CD4-positive, alpha-beta memory T cell (primary cell): ENCODE results near the gene AMTN. TPM values are rescaled to one million over a fixed set of nuclear protein-coding genes. Genes with fewer than 3 reads are reported as not detected.

Source experiments
- CTCF ChIA-PET: fragments of 350-600 bp; sonication (Branson Sonifier 250); formaldehyde crosslinking; loops from one replicate; lab custom pipeline; 2021; ENCODE audit warnings: inconsistent platforms; ENCODE audit not compliant: partially characterized antibody; lab: Charles Lee
- POLR2A ChIA-PET: fragments of 350-600 bp; sonication (Branson Sonifier 250); formaldehyde crosslinking; loops from one replicate; lab custom pipeline; 2021; ENCODE audit not compliant: partially characterized antibody; lab: Charles Lee
- DNase-seq, 5 donors: peaks; one replicate each; pipeline versions ENCODE4 v3.0.0 to v3.0.0-alpha.2; 2020 to 2022; ENCODE audit warnings: mixed read lengths in 1 of 5
- H3K27ac ChIP-seq: one replicate; pipeline ENCODE4 v1.7.0; 2013; ENCODE audit warnings: low read depth, low read length
- H3K27me3 ChIP-seq: 2 replicates; pipeline ENCODE4 v1.7.0; 2013; ENCODE audit warnings: mild to moderate bottlenecking, low read length, moderate library complexity; ENCODE audit not compliant: insufficient read depth
- H3K36me3 ChIP-seq: 2 replicates; pipeline ENCODE4 v1.7.0; 2013; ENCODE audit warnings: mild to moderate bottlenecking, low read length, moderate library complexity; ENCODE audit not compliant: insufficient read depth
- H3K4me1 ChIP-seq: 2 replicates; pipeline ENCODE4 v1.7.0; 2013; ENCODE audit warnings: mild to moderate bottlenecking, low read length, moderate library complexity; ENCODE audit not compliant: insufficient read depth
- H3K4me3 ChIP-seq, 2 donors: one replicate each; pipeline ENCODE4 v1.7.0; 2013; ENCODE audit warnings: low read length in 2 of 2, mild to moderate bottlenecking in 1 of 2
- H3K9me3 ChIP-seq, 2 donors: one replicate each; pipeline ENCODE4 v1.7.0; 2013; ENCODE audit warnings: low read length in 2 of 2, control low read depth in 1 of 2; ENCODE audit not compliant: control insufficient read depth in 1 of 2
- H3K27ac Mint-ChIP-seq, 7 donors: one replicate each; pipeline ENCODE4 v1.8.0; 2020 to 2021; ENCODE audit warnings: mixed read lengths in 7 of 7, mild to moderate bottlenecking in 6 of 7, inconsistent platforms in 3 of 7, moderate library complexity in 3 of 7
- H3K27me3 Mint-ChIP-seq, 2 donors: one replicate each; pipeline ENCODE4 v1.8.0; 2020 to 2021; ENCODE audit warnings: mixed read lengths in 2 of 2
- H3K36me3 Mint-ChIP-seq, 2 donors: one replicate each; pipeline ENCODE4 v1.8.0; 2020 to 2021; ENCODE audit warnings: mixed read lengths in 2 of 2, inconsistent platforms in 1 of 2, mild to moderate bottlenecking in 1 of 2
- H3K4me1 Mint-ChIP-seq, 4 donors: one replicate each; pipeline ENCODE4 v1.8.0; 2020 to 2021; ENCODE audit warnings: mixed read lengths in 4 of 4, mild to moderate bottlenecking in 1 of 4
- H3K4me3 Mint-ChIP-seq, 8 donors: one replicate each; pipeline ENCODE4 v1.8.0; 2020 to 2021; ENCODE audit warnings: mixed read lengths in 8 of 8, mild to moderate bottlenecking in 7 of 8, moderate library complexity in 6 of 8, inconsistent platforms in 3 of 8
- H3K9me3 Mint-ChIP-seq, 8 donors: one replicate each; pipeline ENCODE4 v1.8.0; 2020 to 2021; ENCODE audit warnings: mixed read lengths in 8 of 8, mild to moderate bottlenecking in 5 of 8, inconsistent platforms in 3 of 8, moderate library complexity in 1 of 8
- intact Hi-C: fragments of 100-400 bp; cut with micrococcal nuclease; formaldehyde crosslinking; loops from one replicate; pipeline ENCODE4 v1.15.1; 2023
- polyA plus RNA-seq, 2 donors: library from polyadenylated mRNA; unstranded; fragments of 300-500 nt; fragmentation: Illumina TruSeq; gene quantifications; one replicate each; pipeline ENCODE4 v1.2.3, GENCODE V29; 2021
- total RNA-seq, 2 experiments: library from RNA; stranded (reverse); gene quantifications; one replicate each; pipeline ENCODE4 v1.2.3, GENCODE V29; 2021

The AMTN gene
- total and polyA plus RNA-seq, 4 experiments from 2014 or later, result not detected

- Histone ChIP-seq H3K27me3 (no peaks in the 10 kb centered on the region), H3K4me3 (no peak overlapping the region), H3K9me3 (no peaks in the 10 kb centered on the region), H3K4me1 (no peaks in the 10 kb centered on the region), H3K36me3 (no peaks in the 10 kb centered on the region), H3K27ac (no peak overlapping the region)
- CTCF ChIA-PET, result interaction anchor here (1.1 to 1.7 kb wide), 3 partner anchors 12 to 817 kb away, joined by 3 to 4 read pairs (median 3); no protein-coding TSS in a partner anchor
- Mint-ChIP-seq H3K4me1 (no peaks in the 10 kb centered on the region), H3K27me3 (peaks cover 0 to 2% of the 10 kb centered on the region in 2 donors), H3K27ac (no peak overlapping the region), H3K4me3 (no peak overlapping the region), H3K9me3 (no peaks in the 10 kb centered on the region), H3K36me3 (no peaks in the 10 kb centered on the region)
- peak in 4 of 5 donors; percentile 19 to 46 (median 28) for DNase-seq
- intact Hi-C loops, result loop anchor here (1.0 to 10.0 kb wide), 3 partner anchors 682 to 1190 kb away; no protein-coding TSS in a partner anchor
- POLR2A ChIA-PET, result no interaction called here
Observed at GRCh38 chr4:70505151-70505748, 13.1 kb upstream of the AMTN start.

GRCh38 chr4:70508801-70509200 lies 9.6 kb upstream of the AMTN start:
- no peaks in the 10 kb centered on the region for H3K27me3 ChIP-seq
- CTCF ChIA-PET, result interaction anchor here (1.0 kb wide), 1 partner anchor 26 kb away, joined by 3 read pairs; no protein-coding TSS in a partner anchor
- Mint-ChIP-seq H3K4me3 (no peak overlapping the region), H3K27ac (no peak overlapping the region), H3K36me3 (no peaks in the 10 kb centered on the region), H3K4me1 (no peaks in the 10 kb centered on the region), H3K27me3 (peaks cover 0 to 7% of the 10 kb centered on the region in 2 donors), H3K9me3 (no peaks in the 10 kb centered on the region)
- H3K36me3 ChIP-seq, result no peaks in the 10 kb centered on the region
- DNase-seq, result no peak
- no peaks in the 10 kb centered on the region for H3K4me1 ChIP-seq
- no peaks in the 10 kb centered on the region for H3K9me3 ChIP-seq
- H3K4me3 ChIP-seq, result no peak overlapping the region
- H3K27ac ChIP-seq, result no peak overlapping the region
- intact Hi-C loops, result loop anchor here (10.0 kb wide), 1 partner anchor 1194 kb away; no protein-coding TSS in a partner anchor
- POLR2A ChIA-PET, result no interaction called here

GRCh38 chr4:70511365-70511764 lies 7.0 kb upstream of the AMTN start:
- no peaks in the 10 kb centered on the region for H3K9me3 ChIP-seq
- no peaks in the 10 kb centered on the region for H3K36me3 ChIP-seq
- ChIA-PET POLR2A (no interaction called here), CTCF (no interaction called here)
- Mint-ChIP-seq H3K36me3 (no peaks in the 10 kb centered on the region), H3K4me3 (no peak overlapping the region), H3K4me1 (no peaks in the 10 kb centered on the region), H3K9me3 (no peaks in the 10 kb centered on the region), H3K27me3 (peaks cover 1 to 9% of the 10 kb centered on the region in 2 donors), H3K27ac (no peak overlapping the region)
- H3K27me3 ChIP-seq, result no peaks in the 10 kb centered on the region
- no peak overlapping the region for H3K4me3 ChIP-seq
- no peaks in the 10 kb centered on the region for H3K4me1 ChIP-seq
- no peak for DNase-seq
- H3K27ac ChIP-seq, result no peak overlapping the region
- intact Hi-C loops, result no loop called here

- no peak overlapping the region for H3K27ac ChIP-seq
- Mint-ChIP-seq H3K27ac (no peak overlapping the region), H3K9me3 (no peaks in the 10 kb centered on the region), H3K36me3 (no peaks in the 10 kb centered on the region), H3K4me3 (no peak overlapping the region), H3K4me1 (no peaks in the 10 kb centered on the region), H3K27me3 (peaks cover 4 to 9% of the 10 kb centered on the region in 2 donors)
- no peak for DNase-seq
- H3K4me3 ChIP-seq, result no peak overlapping the region
- H3K27me3 ChIP-seq, result no peaks in the 10 kb centered on the region
- no peaks in the 10 kb centered on the region for H3K4me1 ChIP-seq
- no peaks in the 10 kb centered on the region for H3K9me3 ChIP-seq
- POLR2A ChIA-PET, result no interaction called here
- no peaks in the 10 kb centered on the region for H3K36me3 ChIP-seq
- CTCF ChIA-PET, result no interaction called here
- intact Hi-C loops, result no loop called here
Observed at GRCh38 chr4:70515367-70516250, 2.8 kb upstream of the AMTN start.

GRCh38 chr4:70518716-70519115 lies 347 bp downstream of the AMTN start:
- CTCF ChIA-PET, result no interaction called here
- no peaks in the 10 kb centered on the region for H3K27me3 ChIP-seq
- Mint-ChIP-seq H3K36me3 (no peaks in the 10 kb centered on the region), H3K4me1 (no peaks in the 10 kb centered on the region), H3K27me3 (peaks cover 3 to 6% of the 10 kb centered on the region in 2 donors), H3K4me3 (no peak overlapping the region), H3K9me3 (no peaks in the 10 kb centered on the region), H3K27ac (no peak overlapping the region)
- intact Hi-C loops, result no loop called here
- H3K9me3 ChIP-seq, result no peaks in the 10 kb centered on the region
- POLR2A ChIA-PET, result no interaction called here
- H3K36me3 ChIP-seq, result no peaks in the 10 kb centered on the region
- no peak overlapping the region for H3K27ac ChIP-seq
- H3K4me3 ChIP-seq, result no peak overlapping the region
- no peak for DNase-seq
- H3K4me1 ChIP-seq, result no peaks in the 10 kb centered on the region

GRCh38 chr4:70522626-70523025 lies 4.3 kb downstream of the AMTN start:
- no peaks in the 10 kb centered on the region for H3K9me3 Mint-ChIP-seq

GRCh38 chr4:70530997-70531396 lies 12.6 kb downstream of the AMTN start:
- Histone ChIP-seq H3K27ac (no peak overlapping the region), H3K36me3 (no peaks in the 10 kb centered on the region), H3K9me3 (no peaks in the 10 kb centered on the region), H3K4me1 (no peaks in the 10 kb centered on the region), H3K4me3 (no peak overlapping the region), H3K27me3 (no peaks in the 10 kb centered on the region)
- intact Hi-C loops, result no loop called here
- CTCF ChIA-PET, result no interaction called here
- Mint-ChIP-seq H3K4me1 (no peaks in the 10 kb centered on the region), H3K27me3 (peaks cover 8 to 9% of the 10 kb centered on the region in 2 donors), H3K4me3 (no peak overlapping the region), H3K27ac (no peak overlapping the region), H3K9me3 (no peaks in the 10 kb centered on the region), H3K36me3 (no peaks in the 10 kb centered on the region)
- POLR2A ChIA-PET, result no interaction called here
- DNase-seq, result no peak

More at GRCh38 chr4:70522626-70523025, 4.3 kb downstream of the AMTN start:
- Histone ChIP-seq H3K27ac (no peak overlapping the region), H3K9me3 (no peaks in the 10 kb centered on the region), H3K4me3 (no peak overlapping the region), H3K27me3 (no peaks in the 10 kb centered on the region), H3K36me3 (no peaks in the 10 kb centered on the region), H3K4me1 (no peaks in the 10 kb centered on the region)
- DNase-seq, result no peak
- H3K4me3 Mint-ChIP-seq, result no peak overlapping the region
- ChIA-PET CTCF (no interaction called here), POLR2A (no interaction called here)
- H3K27me3 Mint-ChIP-seq, result peaks cover 2 to 4% of the 10 kb centered on the region in 2 donors
- H3K27ac Mint-ChIP-seq, result no peak overlapping the region
- no peaks in the 10 kb centered on the region for H3K36me3 Mint-ChIP-seq
- no peaks in the 10 kb centered on the region for H3K4me1 Mint-ChIP-seq
- intact Hi-C loops, result no loop called here
